Testis (tissue), 3 donors: ENCODE measurements around the gene PHLDA1. TPM values are rescaled to one million over a fixed set of nuclear protein-coding genes. Genes with fewer than 3 reads are reported as not detected.

Experiments
- DNase-seq: peaks from one replicate; pipeline ENCODE4 v3.0.0-alpha.2; 2019
- H3K27ac ChIP-seq, 2 donors: fragments of 200-600 bp; sonication (generic); one replicate each; pipeline ENCODE4 v1.5.1; 2019
- H3K27me3 ChIP-seq: fragments of 200-600 bp; sonication (generic); one replicate; pipeline ENCODE4 v1.5.1; 2019
- H3K36me3 ChIP-seq: fragments of 200-600 bp; sonication (generic); one replicate; pipeline ENCODE4 v1.5.1; 2017; ENCODE audit warnings: low read depth; ENCODE audit errors: missing control alignments
- H3K4me1 ChIP-seq: fragments of 200-600 bp; sonication (generic); one replicate; pipeline ENCODE4 v1.5.1; 2019
- H3K4me3 ChIP-seq, 2 donors: fragments of 200-600 bp; sonication (generic); one replicate each; pipeline ENCODE4 v1.5.1; 2017 to 2019
- H3K9me3 ChIP-seq: fragments of 200-600 bp; sonication (generic); one replicate; pipeline ENCODE4 v1.5.1; 2017
- CTCF ChIP-seq, 3 experiments: fragments of 450-650 bp in 2 of 3; fragments of 200-600 bp in 1 of 3; sonication (generic) in 1 of 3; IDR thresholded peaks; one replicate each; pipeline ENCODE4 v1.5.1; 2016 to 2019; ENCODE audit warnings: antibody characterized with exemption in 3 of 3, mild to moderate bottlenecking in 2 of 3, moderate library complexity in 1 of 3
- POLR2A ChIP-seq: fragments of 450-650 bp; IDR thresholded peaks from one replicate; pipeline ENCODE4 v1.6.1; 2017; ENCODE audit warnings: antibody characterized with exemption, mild to moderate bottlenecking, moderate library complexity
- whole genome bisulfite sequencing, 2 donors: methylation state at CpG; one replicate each; pipeline ENCODE4 v1.1.5; 2018; 5-methylcytosine and 5-hydroxymethylcytosine counted together
- intact Hi-C: fragments of 100-400 bp; cut with DNase I; formaldehyde crosslinking; loops from one replicate; pipeline ENCODE4 v1.15.1; 2023; ENCODE audit warnings: low total_unique reads
- polyA plus RNA-seq: library from polyadenylated mRNA; stranded (reverse); fragments of 350-450 nt; fragmentation: Illumina TruSeq; extraction: RNeasy Lipid Tissue Mini Kit (QIAGEN cat#74804); gene quantifications from one replicate; pipeline ENCODE4 v1.2.3, GENCODE V29; 2014; ENCODE audit warnings: low read depth, low replicate concordance; ENCODE audit not compliant: insufficient read depth
- total RNA-seq, 2 donors: library from RNA; depleted of rRNA; stranded (reverse); fragments of >200 nt; gene quantifications; one replicate each; pipeline ENCODE4 v1.2.3, GENCODE V29; 2016

Gene PHLDA1
- total and polyA plus RNA-seq, 3 donors from 2014 or later = 7.7 to 10.9 (median 8.2) TPM

DNA sequence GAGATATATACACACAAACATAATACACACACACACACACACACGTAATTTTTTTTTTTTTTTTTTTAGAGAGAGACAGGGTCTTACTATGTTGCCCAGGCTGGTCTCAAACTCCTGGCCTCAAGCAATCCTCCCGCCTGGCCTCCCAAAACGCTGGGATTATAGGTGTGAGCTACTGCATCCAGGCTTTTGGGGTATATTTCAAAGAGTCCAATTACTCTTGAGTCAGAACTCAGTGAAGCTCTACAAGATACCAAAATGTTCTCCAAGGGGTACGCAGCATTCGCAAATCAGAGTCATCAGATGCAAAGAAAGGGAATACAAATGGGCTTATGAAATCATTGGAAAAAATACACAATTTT is 54.0 kb downstream of the PHLDA1 start:
- Histone ChIP-seq H3K9me3 (no peaks in the 10 kb centered on the region), H3K4me1 (peaks cover 8% of the 10 kb centered on the region), H3K27me3 (no peaks in the 10 kb centered on the region), H3K27ac (peak overlapping the region in 1 of 2 donors; percentile 50), H3K36me3 (no peaks in the 10 kb centered on the region), H3K4me3 (no peak overlapping the region)
- 66 to 86% methylated on average over 5 of the region's 5 CpGs for WGBS, 2 donors
- TF ChIP-seq CTCF (IDR thresholded peaks at IDR 0.05) (no peak), POLR2A (no peak)
- intact Hi-C loops = no loop called here
- DNase-seq = no peak

DNA sequence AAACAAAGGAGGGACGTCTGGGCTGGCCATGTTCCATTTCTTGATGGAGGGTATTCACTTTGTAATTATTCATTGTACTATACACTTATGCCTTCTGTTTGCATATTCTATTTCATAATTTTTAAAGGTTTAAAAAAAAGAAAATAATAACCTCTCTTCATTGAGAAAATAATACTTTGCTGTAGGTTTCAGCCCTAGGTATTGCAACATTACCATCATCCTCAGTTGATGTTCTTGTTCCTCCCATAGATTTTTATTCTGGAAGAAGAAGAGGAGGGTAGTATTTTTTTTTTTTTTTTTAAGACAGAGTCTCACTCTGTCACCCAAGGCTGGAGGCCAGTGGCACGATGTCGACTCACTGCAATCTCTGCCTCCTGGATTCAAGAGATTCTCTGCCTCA is 54.7 kb downstream of the PHLDA1 start:
- intact Hi-C loops = no loop called here
- no peak overlapping the region for H3K4me3 ChIP-seq
- peaks cover 8% of the 10 kb centered on the region for H3K4me1 ChIP-seq
- TF ChIP-seq CTCF (IDR thresholded peaks at IDR 0.05) (no peak), POLR2A (no peak)
- no peaks in the 10 kb centered on the region for H3K27me3 ChIP-seq
- no peaks in the 10 kb centered on the region for H3K9me3 ChIP-seq
- DNase-seq = no peak
- no peaks in the 10 kb centered on the region for H3K36me3 ChIP-seq
- WGBS, 2 donors = 90 to 94% methylated on average over 3 of the region's 3 CpGs
- H3K27ac ChIP-seq = no peak overlapping the region

GRCh38 chr12:75976113-75976512 is 55.5 kb downstream of the PHLDA1 start:
- intact Hi-C loops = no loop called here
- WGBS, 2 donors = 69 to 71% methylated on average over 3 of the region's 3 CpGs
- Histone ChIP-seq H3K4me3 (no peak overlapping the region), H3K9me3 (no peaks in the 10 kb centered on the region), H3K36me3 (no peaks in the 10 kb centered on the region), H3K27ac (no peak overlapping the region), H3K4me1 (peaks cover 8% of the 10 kb centered on the region), H3K27me3 (no peaks in the 10 kb centered on the region)
- TF ChIP-seq POLR2A = no peak
- TF ChIP-seq CTCF (IDR thresholded peaks at IDR 0.05) = no peak
- no peak for DNase-seq

GRCh38 chr12:75975702-75976101 is 55.9 kb downstream of the PHLDA1 start:
- H3K27me3 ChIP-seq = no peaks in the 10 kb centered on the region
- H3K36me3 ChIP-seq = no peaks in the 10 kb centered on the region
- TF ChIP-seq CTCF (IDR thresholded peaks at IDR 0.05) (no peak), POLR2A (no peak)
- H3K4me1 ChIP-seq = peaks cover 8% of the 10 kb centered on the region
- DNase-seq = no peak
- 62 to 78% methylated on average over 2 of the region's 2 CpGs for WGBS, 2 donors
- intact Hi-C loops = no loop called here
- no peak overlapping the region for H3K27ac ChIP-seq
- no peaks in the 10 kb centered on the region for H3K9me3 ChIP-seq
- H3K4me3 ChIP-seq = no peak overlapping the region

Other genes with a start within 250 kb of the PHLDA1 start
- 100 to 1,000 TPM; 313 to 366 TPM for gene NAP1L1, start 52.9 kb upstream of the PHLDA1 start, total RNA-seq
- gene NAP1L1, start 52.9 kb upstream of the PHLDA1 start, polyA plus RNA-seq = 246 TPM